Hepatocyte (in vitro differentiated cells): ENCODE results near the gene KRTAP2-1. TPM values are rescaled to one million over a fixed set of nuclear protein-coding genes. Genes with fewer than 3 reads are reported as not detected.

ENCODE experiments used
- DNase-seq: peaks from one replicate; pipeline ENCODE4 v3.0.0-alpha.2; 2016; ENCODE audit warnings: low spot score
- H2AFZ ChIP-seq: fragments of 200-600 bp; sonication (generic); 2 replicates; pipeline ENCODE4 v1.6.0; 2016; ENCODE audit warnings: antibody characterized with exemption, mild to moderate bottlenecking
- H3K27ac ChIP-seq: fragments of 200-600 bp; sonication (generic); 2 replicates; pipeline ENCODE4 v1.5.1; 2016; ENCODE audit warnings: mild to moderate bottlenecking
- H3K27me3 ChIP-seq: fragments of 200-600 bp; sonication (generic); 2 replicates; pipeline ENCODE4 v1.6.1; 2016
- H3K36me3 ChIP-seq: fragments of 200-600 bp; sonication (generic); replicated peaks from 2 replicates; pipeline ENCODE4 v1.5.1; 2016; ENCODE audit warnings: low read depth; ENCODE audit not compliant: insufficient read depth
- H3K4me1 ChIP-seq: fragments of 200-600 bp; sonication (generic); 2 replicates; pipeline ENCODE4 v1.5.1; 2016; ENCODE audit warnings: mild to moderate bottlenecking, moderate library complexity; ENCODE audit not compliant: insufficient read depth
- H3K4me2 ChIP-seq: fragments of 200-600 bp; sonication (generic); 2 replicates; pipeline ENCODE4 v1.6.0; 2016
- H3K4me3 ChIP-seq: fragments of 200-600 bp; sonication (generic); 2 replicates; pipeline ENCODE4 v1.5.1; 2016; ENCODE audit warnings: mild to moderate bottlenecking
- H3K79me2 ChIP-seq: fragments of 200-600 bp; sonication (generic); 2 replicates; pipeline ENCODE4 v1.6.0; 2017; ENCODE audit warnings: mild to moderate bottlenecking
- H3K9me2 ChIP-seq: fragments of 200-600 bp; sonication (generic); replicated peaks from 2 replicates; pipeline ENCODE4 v1.6.0; 2017; ENCODE audit warnings: mild to moderate bottlenecking; ENCODE audit not compliant: insufficient read depth
- H3K9me3 ChIP-seq: fragments of 200-600 bp; sonication (generic); 2 replicates; pipeline ENCODE4 v1.5.1; 2016; ENCODE audit warnings: low read depth, mild to moderate bottlenecking
- H4K20me1 ChIP-seq: fragments of 200-600 bp; sonication (generic); 2 replicates; pipeline ENCODE4 v1.6.0; 2016; ENCODE audit warnings: mild to moderate bottlenecking; ENCODE audit not compliant: insufficient read depth, poor library complexity, severe bottlenecking
- CTCF ChIP-seq: fragments of 200-600 bp; sonication (generic); IDR thresholded peaks from 2 replicates; pipeline ENCODE4 v1.5.1; 2016; ENCODE audit warnings: antibody characterized with exemption, mild to moderate bottlenecking; ENCODE audit not compliant: poor library complexity
- EZH2 ChIP-seq: fragments of 200-600 bp; sonication (generic); IDR thresholded peaks from 2 replicates; pipeline ENCODE4 v1.6.1; 2016; ENCODE audit warnings: antibody characterized with exemption, mild to moderate bottlenecking, borderline replicate concordance
- EZH2phosphoT487 ChIP-seq: fragments of 200-600 bp; sonication (generic); IDR thresholded peaks from one replicate; pipeline ENCODE4 v1.6.1; 2018; ENCODE audit warnings: antibody characterized with exemption, mild to moderate bottlenecking, low read depth, moderate library complexity; ENCODE audit not compliant: unreplicated experiment, severe bottlenecking
- WGBS: methylation state at CpG from one replicate; pipeline ENCODE4 v1.1.6; 2016; ENCODE audit warnings: low lambda C conversion rate; ENCODE audit errors: missing lambda C conversion rate; 5-methylcytosine and 5-hydroxymethylcytosine counted together
- polyA plus RNA-seq: library from polyadenylated mRNA; unstranded; fragments of >200 nt; fragmentation: Nextera tagmentation; extraction: Ambion mirVana; gene quantifications from 2 replicates; pipeline ENCODE4 v1.2.1, GENCODE V29; 2016
- total RNA-seq: library from RNA; depleted of rRNA; stranded (reverse); fragments of >200 nt; gene quantifications from 2 replicates; pipeline ENCODE4 v1.2.3, GENCODE V29; 2014

The KRTAP2-1 gene
- total and polyA plus RNA-seq, 2 experiments from 2014 or later = not detected

- DNase-seq = no peak
- Histone ChIP-seq H3K4me3 (no peak overlapping the region), H3K4me2 (no peak overlapping the region), H3K36me3 (no peaks in the 10 kb centered on the region), H3K9me3 (no peaks in the 10 kb centered on the region), H3K79me2 (no peaks in the 10 kb centered on the region), H2AFZ (no peak overlapping the region), H4K20me1 (no peaks in the 10 kb centered on the region), H3K27ac (no peak overlapping the region), H3K4me1 (no peaks in the 10 kb centered on the region), H3K27me3 (no peaks in the 10 kb centered on the region), H3K9me2 (no peaks in the 10 kb centered on the region)
- WGBS = 80% methylated on average over 7 of the region's 7 CpGs
- TF ChIP-seq EZH2 (no peak), CTCF (no peak)
These were observed 31.7 kb downstream of the KRTAP2-1 start for GRCh38 chr17:41015454-41015853.

GRCh38 chr17:41013606-41014005, 33.5 kb downstream of the KRTAP2-1 start:
- Histone ChIP-seq H3K9me3 (no peaks in the 10 kb centered on the region), H3K79me2 (no peaks in the 10 kb centered on the region), H2AFZ (no peak overlapping the region), H3K27ac (no peak overlapping the region), H3K9me2 (no peaks in the 10 kb centered on the region), H3K4me3 (no peak overlapping the region), H3K27me3 (no peaks in the 10 kb centered on the region), H3K36me3 (no peaks in the 10 kb centered on the region), H3K4me2 (no peak overlapping the region), H3K4me1 (peaks cover 6% of the 10 kb centered on the region), H4K20me1 (no peaks in the 10 kb centered on the region)
- 50% methylated on average over 1 of the region's 1 CpG for WGBS
- TF ChIP-seq CTCF (no peak), EZH2phosphoT487 (no peak), EZH2 (no peak)
- peak; percentile 9 for DNase-seq

DNA sequence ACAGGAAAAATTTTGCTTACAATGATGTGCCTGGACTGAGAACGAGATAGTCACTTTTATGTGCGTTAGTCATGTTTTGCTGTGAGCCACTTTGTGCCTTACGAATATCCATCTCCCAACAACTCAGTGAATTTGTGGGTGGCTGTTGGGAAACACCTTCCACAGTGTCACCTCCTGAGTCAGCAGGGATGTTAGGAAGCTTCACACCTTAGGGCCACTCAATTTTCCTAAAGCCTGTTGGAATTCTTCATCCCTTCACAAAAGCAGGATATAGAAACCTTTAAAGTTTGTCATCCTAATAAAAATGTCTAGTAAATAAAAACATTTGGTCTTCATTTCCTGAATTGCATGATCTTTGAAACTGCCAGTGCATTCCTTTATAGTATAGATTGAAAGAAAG, 33.9 kb downstream of the KRTAP2-1 start:
- Histone ChIP-seq H3K4me1 (peaks cover 6% of the 10 kb centered on the region), H3K9me3 (no peaks in the 10 kb centered on the region), H3K79me2 (no peaks in the 10 kb centered on the region), H3K27ac (no peak overlapping the region), H4K20me1 (no peaks in the 10 kb centered on the region), H3K36me3 (no peaks in the 10 kb centered on the region), H2AFZ (no peak overlapping the region), H3K9me2 (no peaks in the 10 kb centered on the region), H3K4me2 (no peak overlapping the region), H3K4me3 (no peak overlapping the region), H3K27me3 (no peaks in the 10 kb centered on the region)
- TF ChIP-seq CTCF (no peak), EZH2 (no peak), EZH2phosphoT487 (no peak)
- no peak for DNase-seq
- WGBS = 54% methylated on average over 3 of the region's 3 CpGs
